ENCODE results near the gene INPP5F.

DNA sequence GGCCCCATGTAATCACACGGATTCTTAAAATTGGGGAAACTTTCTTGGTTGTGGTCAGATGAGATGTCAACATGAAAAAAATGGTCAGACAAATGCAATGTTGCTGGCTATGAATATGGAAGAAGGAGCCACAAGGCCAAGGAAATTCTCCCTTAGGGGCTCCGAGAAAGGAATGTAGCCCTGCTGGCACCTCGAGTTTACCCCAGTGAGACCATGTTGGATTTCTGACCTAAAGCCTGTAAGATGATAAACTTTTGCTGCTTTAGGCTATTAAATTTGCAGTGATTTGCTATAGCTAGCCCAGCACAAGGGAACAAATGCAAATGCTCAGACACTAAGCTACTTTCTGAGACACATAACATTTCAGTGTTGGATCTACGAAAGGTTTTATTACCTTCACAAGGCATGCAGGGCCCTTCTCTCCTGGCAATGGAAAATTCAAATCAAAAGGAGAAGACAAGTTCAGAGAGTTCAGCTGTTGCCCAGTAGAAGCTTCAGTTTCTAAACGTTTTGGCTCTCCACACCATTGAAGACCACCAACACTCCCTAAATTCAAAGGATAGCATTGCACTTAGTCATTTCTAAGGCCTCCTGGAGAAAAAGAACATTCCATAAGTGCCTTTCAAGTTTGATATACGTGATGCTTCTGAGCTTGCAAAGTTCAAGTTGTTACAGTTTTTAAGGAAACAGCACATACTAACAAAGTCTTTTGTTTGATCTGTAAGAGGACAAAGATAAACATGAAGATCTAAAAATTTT lies 123.4 kb downstream of the INPP5F start:
- TF ChIP-seq CTCF (IDR thresholded peaks at IDR 0.05) (no peak), POLR2A (IDR thresholded peaks at IDR 0.05) (no peak)

Data from right lobe of liver (tissue), 4 donors.